Upper lobe of right lung (tissue), 1 donor: ENCODE results near the gene GAN. TPM values are rescaled to one million over a fixed set of nuclear protein-coding genes. Genes with fewer than 3 reads are reported as not detected.

Experiments
- ATAC-seq: fragments of 200-7000 bp; cut with Tn5 transposase; one replicate; pipeline ENCODE4 v1.9.1; 2020; ENCODE audit warnings: mild to moderate bottlenecking, moderate library complexity
- DNase-seq: peaks from one replicate; pipeline ENCODE4 v3.0.0-alpha.2; 2020
- H3K27ac ChIP-seq: fragments of 200-600 bp; one replicate; pipeline ENCODE4 v1.8.0; 2022
- H3K27me3 ChIP-seq: fragments of 200-600 bp; one replicate; pipeline ENCODE4 v1.8.0; 2022; ENCODE audit warnings: mild to moderate bottlenecking
- H3K36me3 ChIP-seq: fragments of 200-600 bp; one replicate; pipeline ENCODE4 v1.8.0; 2022
- H3K4me1 ChIP-seq: fragments of 200-600 bp; one replicate; pipeline ENCODE4 v1.8.0; 2022
- H3K4me3 ChIP-seq: fragments of 200-600 bp; one replicate; pipeline ENCODE4 v1.8.0; 2022; ENCODE audit warnings: mild to moderate bottlenecking
- H3K9me3 ChIP-seq: fragments of 200-600 bp; one replicate; pipeline ENCODE4 v1.8.0; 2022
- CTCF ChIP-seq: fragments of 200-600 bp; IDR thresholded peaks from one replicate; pipeline ENCODE4 v1.8.0; 2022; ENCODE audit warnings: antibody characterized with exemption
- intact Hi-C: fragments of 100-400 bp; cut with DNase I; formaldehyde crosslinking; loops from one replicate; pipeline ENCODE4 v1.11.0; 2022
- total RNA-seq: library from RNA; stranded (reverse); fragmentation: NEBNext Ultra II Directional; extraction: Animal tissue kit (Norgen Biotek cat#: 25700); gene quantifications from one replicate; pipeline ENCODE4 v1.2.1, GENCODE V29; 2021
- donor health status: DM: no; HTN: yes; CAD: no; lungs with severe emphysema.

Gene GAN
- total RNA-seq, 1 donor from 2014 or later = 7.3 TPM

GRCh38 chr16:81291117-81291516, 23.6 kb upstream of the GAN start:
- Histone ChIP-seq H3K9me3 (no peaks in the 10 kb centered on the region), H3K4me3 (no peak overlapping the region), H3K27me3 (no peaks in the 10 kb centered on the region), H3K36me3 (no peaks in the 10 kb centered on the region), H3K27ac (no peak overlapping the region), H3K4me1 (no peaks in the 10 kb centered on the region)
- ATAC-seq (no peak), DNase-seq (no peak)
- intact Hi-C loops = no loop called here
- TF ChIP-seq CTCF = no peak

GRCh38 chr16:81292936-81293335, 21.8 kb upstream of the GAN start:
- TF ChIP-seq CTCF = no peak
- H3K27me3 ChIP-seq = no peaks in the 10 kb centered on the region
- no peaks in the 10 kb centered on the region for H3K36me3 ChIP-seq
- intact Hi-C loops = no loop called here
- no peaks in the 10 kb centered on the region for H3K9me3 ChIP-seq
- no peaks in the 10 kb centered on the region for H3K4me1 ChIP-seq
- H3K27ac ChIP-seq = no peak overlapping the region
- DNase-seq = no peak
- no peak overlapping the region for H3K4me3 ChIP-seq
- ATAC-seq = no peak

- no peak for ATAC-seq
- intact Hi-C loops = no loop called here
Measured at GRCh38 chr16:81293909-81294802, 20.6 kb upstream of the GAN start.

GRCh38 chr16:81296631-81297030, 18.1 kb upstream of the GAN start:
- Histone ChIP-seq H3K9me3 (no peaks in the 10 kb centered on the region), H3K27me3 (no peaks in the 10 kb centered on the region), H3K4me3 (no peak overlapping the region), H3K27ac (no peak overlapping the region), H3K4me1 (no peaks in the 10 kb centered on the region), H3K36me3 (no peaks in the 10 kb centered on the region)
- no peak for TF ChIP-seq CTCF
- DNase-seq (no peak), ATAC-seq (no peak)
- intact Hi-C loops = no loop called here

More at GRCh38 chr16:81293909-81294802, 20.6 kb upstream of the GAN start:
- no peaks in the 10 kb centered on the region for H3K9me3 ChIP-seq
- H3K27me3 ChIP-seq = no peaks in the 10 kb centered on the region
- no peaks in the 10 kb centered on the region for H3K36me3 ChIP-seq
- DNase-seq = no peak
- no peak for TF ChIP-seq CTCF
- no peak overlapping the region for H3K4me3 ChIP-seq
- H3K4me1 ChIP-seq = no peaks in the 10 kb centered on the region
- H3K27ac ChIP-seq = no peak overlapping the region

- Histone ChIP-seq H3K4me1 (no peaks in the 10 kb centered on the region), H3K27ac (no peak overlapping the region), H3K9me3 (no peaks in the 10 kb centered on the region), H3K27me3 (no peaks in the 10 kb centered on the region), H3K36me3 (no peaks in the 10 kb centered on the region), H3K4me3 (no peak overlapping the region)
- intact Hi-C loops = no loop called here
- DNase-seq = no peak
- no peak for ATAC-seq
- no peak for TF ChIP-seq CTCF
Measured at GRCh38 chr16:81307770-81308169, 7.0 kb upstream of the GAN start.
